Muscle of back (tissue), 11 donors: ENCODE data around the gene CYB5R3. TPM values are rescaled to one million over a fixed set of nuclear protein-coding genes. Genes with fewer than 3 reads are reported as not detected.
"Not testable (repeated sequence)": the region's sequence is repeated elsewhere in the genome, so short reads cannot be mapped to it uniquely, and the experiment has no call there.

Experiments
- DNase-seq, 3 donors: peaks; one replicate each; pipeline versions ENCODE4 v3.0.0 to v3.0.0-alpha.2; 2013
- polyA plus RNA-seq, 10 donors: library from polyadenylated mRNA; unstranded; fragments of 120-200 nt; gene quantifications; one replicate each; pipeline ENCODE4 v1.2.1, GENCODE V29; 2013; ENCODE audit not compliant: insufficient read length in 10 of 10

CYB5R3 gene
- polyA plus RNA-seq, 10 donors, result 125 to 176 (median 146) TPM

- DNase-seq, result not testable (repeated sequence)
These were observed 75.1 kb downstream of the CYB5R3 start for GRCh38 chr22:42574046-42574445.

- not testable (repeated sequence) for DNase-seq
These were observed 78.1 kb downstream of the CYB5R3 start for GRCh38 chr22:42571068-42571467.

DNA sequence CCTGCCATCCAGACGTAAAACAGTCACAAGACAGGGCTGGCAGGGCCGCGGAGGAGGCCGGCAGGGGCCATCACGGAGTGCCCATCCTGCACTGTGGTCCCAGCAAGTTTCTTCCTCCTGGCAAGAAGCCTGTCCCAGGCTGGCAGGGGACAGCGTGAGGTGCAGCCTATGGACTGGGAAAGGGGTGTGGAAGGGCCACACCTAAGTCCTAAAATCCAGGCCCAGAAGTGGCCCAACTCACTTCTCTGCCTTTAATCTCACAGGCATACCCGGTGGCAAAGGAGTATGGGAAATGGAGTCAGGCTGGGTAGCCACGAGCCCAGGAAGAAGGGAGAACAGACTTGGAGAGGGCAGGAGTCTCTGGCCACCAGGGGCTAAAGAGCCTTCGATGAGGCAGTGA lies 78.6 kb downstream of the CYB5R3 start:
- not testable (repeated sequence) for DNase-seq

DNA sequence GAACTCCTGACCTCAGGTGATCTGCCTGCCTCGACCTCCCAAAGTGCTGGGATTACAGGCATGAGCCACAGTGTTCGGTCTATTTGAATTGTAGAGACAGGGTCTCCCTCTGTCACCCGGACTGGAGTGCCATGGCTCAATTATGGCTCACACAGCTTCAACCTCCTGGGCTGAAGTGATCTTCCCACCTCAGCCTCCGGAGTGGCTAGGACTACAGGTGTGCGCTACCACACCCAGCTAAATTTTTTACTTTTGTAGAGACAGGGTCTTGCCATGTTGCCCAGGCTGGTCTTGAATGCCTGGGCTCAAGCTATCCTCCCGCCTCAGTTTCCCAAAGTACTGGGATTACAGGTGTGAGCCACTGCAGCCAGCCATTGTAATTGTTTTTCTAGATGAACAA lies 81.2 kb downstream of the CYB5R3 start:
- DNase-seq, result not testable (repeated sequence)

Other genes starting within 250 kb of the CYB5R3 start
- 1 to 10 TPM in 2 of 10 donors, under 1 TPM in 8; 0.35 to 1.2 (median 0.88) TPM for gene NFAM1, start 217.0 kb downstream of the CYB5R3 start, polyA plus RNA-seq
- 10 to 100 TPM; 15.3 to 30.3 (median 19.7) TPM for gene RRP7A, start 129.6 kb downstream of the CYB5R3 start, polyA plus RNA-seq
- gene SERHL2, start 95.4 kb downstream of the CYB5R3 start, polyA plus RNA-seq, result 1 to 10 TPM; 2.0 to 6.5 (median 2.9) TPM
- 10 to 100 TPM; 51.5 to 65.6 (median 56.9) TPM for gene POLDIP3, start 34.5 kb downstream of the CYB5R3 start, polyA plus RNA-seq
- gene ATP5MGL, start 8.8 kb downstream of the CYB5R3 start, polyA plus RNA-seq, result under 1 TPM in 1 of 10 donors, not detected in 9; 0.31 TPM
- gene A4GALT, start 71.5 kb upstream of the CYB5R3 start, polyA plus RNA-seq, result 10 to 100 TPM; 13.5 to 24.5 (median 20.4) TPM
- gene ARFGAP3, start 207.9 kb upstream of the CYB5R3 start, polyA plus RNA-seq, result 10 to 100 TPM; 31.2 to 45.6 (median 37.5) TPM